ENCODE measurements around the gene COQ8A. TPM values are rescaled to one million over a fixed set of nuclear protein-coding genes. Genes with fewer than 3 reads are reported as not detected.

The COQ8A gene
- total RNA-seq, 3 donors from 2014 or later, result 25.4 to 31.3 (median 31.0) TPM

DNA sequence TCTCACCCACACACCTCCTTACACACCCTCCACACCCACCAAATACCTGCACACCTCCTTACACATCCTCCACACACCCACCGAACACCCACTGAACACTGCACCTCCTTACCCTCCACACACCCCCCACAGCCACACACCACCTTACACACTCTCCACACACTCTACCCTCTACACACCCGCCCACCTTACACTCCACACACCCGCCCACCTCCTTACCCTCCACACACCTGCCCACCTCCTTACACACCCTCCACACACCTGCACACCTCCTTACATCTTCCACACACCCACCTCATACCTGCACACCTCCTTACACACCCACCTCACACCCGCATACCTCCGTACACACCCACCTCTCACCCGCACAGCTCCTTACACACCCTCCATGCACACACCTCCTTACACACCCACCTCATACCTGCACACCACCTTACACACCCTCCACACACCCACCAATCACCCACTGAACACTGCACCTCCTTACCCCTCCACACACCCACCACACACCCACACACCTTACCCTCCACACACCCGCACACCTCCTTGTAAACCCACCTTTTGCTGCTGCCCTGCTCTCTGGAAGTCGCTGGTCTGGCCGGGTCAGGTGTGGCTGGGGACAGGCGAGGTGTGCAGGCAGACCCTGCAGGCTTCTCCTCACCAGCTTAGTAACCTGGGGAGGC, 38.5 kb downstream of the COQ8A start:
- H3K36me3 Mint-ChIP-seq (ENCODE audit: insufficient read depth), result no peaks in the 10 kb centered on the region
- DNase-seq, result no peak
- no peak for ATAC-seq
- H3K9me3 Mint-ChIP-seq, result no peaks in the 10 kb centered on the region
- H3K4me3 Mint-ChIP-seq, result no peak overlapping the region
- no peaks in the 10 kb centered on the region for H3K27me3 Mint-ChIP-seq (ENCODE audit: low read depth)
- no peaks in the 10 kb centered on the region for H3K4me1 Mint-ChIP-seq (ENCODE audit: low read depth)

DNA sequence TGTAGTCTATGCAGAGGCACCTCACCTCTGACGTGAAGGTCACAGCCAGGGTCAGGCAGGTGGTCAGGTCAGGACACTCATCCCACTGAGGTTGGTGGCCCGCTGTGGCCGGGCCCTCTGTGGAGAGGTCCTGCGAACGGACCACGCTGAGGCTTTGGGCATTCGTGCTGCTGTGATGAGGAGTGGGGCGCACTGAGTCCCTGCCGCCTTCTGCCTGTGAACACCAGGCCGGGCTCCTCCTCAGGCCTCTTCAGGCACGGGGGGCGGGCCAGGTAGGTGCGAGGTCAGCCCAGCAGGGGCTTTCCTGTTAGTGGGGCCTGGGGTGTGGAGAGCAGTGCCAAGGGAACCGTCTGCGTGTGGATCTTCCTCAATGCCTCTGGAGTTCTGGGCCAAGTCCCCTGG, 39.0 kb downstream of the COQ8A start:
- no peaks in the 10 kb centered on the region for H3K9me3 Mint-ChIP-seq
- H3K4me3 Mint-ChIP-seq, result no peak overlapping the region
- DNase-seq, result no peak
- H3K27me3 Mint-ChIP-seq (ENCODE audit: low read depth), result no peaks in the 10 kb centered on the region
- ATAC-seq, result no peak
- H3K4me1 Mint-ChIP-seq (ENCODE audit: low read depth), result no peaks in the 10 kb centered on the region
- peaks cover 2% of the 10 kb centered on the region for H3K36me3 Mint-ChIP-seq (ENCODE audit: insufficient read depth)

GRCh38 chr1:226979517-226980121, 39.5 kb downstream of the COQ8A start:
- ATAC-seq (no peak), DNase-seq (no peak)
- no peaks in the 10 kb centered on the region for H3K27me3 Mint-ChIP-seq (ENCODE audit: low read depth)
- no peaks in the 10 kb centered on the region for H3K9me3 Mint-ChIP-seq
- H3K4me1 Mint-ChIP-seq (ENCODE audit: low read depth), result no peaks in the 10 kb centered on the region
- peaks cover 2% of the 10 kb centered on the region for H3K36me3 Mint-ChIP-seq (ENCODE audit: insufficient read depth)
- no peak overlapping the region for H3K4me3 Mint-ChIP-seq

DNA sequence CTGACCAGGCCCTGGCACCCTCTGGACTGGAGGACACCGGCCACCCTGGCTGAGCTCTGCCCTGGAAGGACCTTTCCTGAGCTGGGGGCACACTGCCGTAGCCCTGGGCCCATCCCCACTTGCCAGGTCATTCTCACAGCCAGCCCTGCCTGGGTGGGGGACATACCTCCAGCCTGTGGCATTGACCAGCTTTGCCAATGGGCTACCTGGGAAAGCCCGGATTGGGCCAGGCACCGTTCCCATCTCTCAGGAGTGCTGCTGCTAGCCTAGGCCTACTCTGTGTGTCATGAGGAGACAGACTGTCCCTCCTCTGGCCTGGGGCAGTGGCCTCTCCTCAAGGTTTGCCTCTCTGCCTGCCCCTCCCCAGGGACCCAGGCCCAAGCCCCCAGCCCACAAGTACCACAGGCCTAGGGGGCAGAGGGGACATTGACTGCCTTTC, 40.0 kb downstream of the COQ8A start:
- H3K9me3 Mint-ChIP-seq, result no peaks in the 10 kb centered on the region
- no peaks in the 10 kb centered on the region for H3K4me1 Mint-ChIP-seq (ENCODE audit: low read depth)
- peaks cover 2% of the 10 kb centered on the region for H3K36me3 Mint-ChIP-seq (ENCODE audit: insufficient read depth)
- no peaks in the 10 kb centered on the region for H3K27me3 Mint-ChIP-seq (ENCODE audit: low read depth)
- no peak overlapping the region for H3K4me3 Mint-ChIP-seq
- DNase-seq (no peak), ATAC-seq (no peak)

DNA sequence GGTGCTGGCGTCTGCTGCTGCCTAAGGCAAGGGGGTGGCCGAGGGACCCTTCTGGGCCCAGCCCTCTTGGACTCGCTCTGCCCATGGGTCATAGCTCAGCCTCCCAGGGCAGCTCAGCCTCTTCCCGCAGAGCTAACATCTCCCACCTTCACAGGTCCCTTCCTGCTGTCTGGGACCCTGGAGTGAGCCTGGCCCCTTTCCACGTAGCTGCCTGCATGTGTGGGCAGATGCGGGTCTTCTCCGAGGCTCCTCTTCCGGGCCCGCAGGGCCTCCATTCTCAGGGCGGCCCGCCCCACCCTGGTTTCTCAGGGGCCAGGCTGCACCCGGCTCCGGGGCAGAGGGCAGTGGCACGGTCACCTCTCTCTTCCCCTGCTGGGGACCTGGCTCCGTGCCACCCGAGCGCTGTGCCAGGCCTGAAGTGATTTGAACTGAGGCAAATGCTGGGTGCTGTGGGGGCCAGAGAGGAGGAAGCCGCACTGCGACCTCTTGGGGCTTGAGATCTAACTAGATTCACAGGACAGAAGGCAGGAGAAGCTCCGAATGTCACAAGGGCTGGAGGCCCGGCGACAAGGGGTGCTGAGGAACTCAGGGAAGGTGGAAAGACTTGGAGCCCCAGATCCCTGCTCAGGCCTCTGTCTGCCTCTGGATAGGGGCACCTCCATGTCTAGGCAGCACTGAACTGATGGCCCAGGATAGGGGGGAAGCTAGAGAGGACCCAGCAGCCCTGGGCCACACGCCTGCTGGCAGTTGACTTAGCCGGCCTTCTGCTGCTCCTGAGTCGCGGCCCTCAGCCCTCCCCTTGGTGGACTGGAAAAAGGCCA, 40.7 kb downstream of the COQ8A start:
- H3K9me3 Mint-ChIP-seq, result no peaks in the 10 kb centered on the region
- no peak overlapping the region for H3K4me3 Mint-ChIP-seq
- no peak for ATAC-seq
- H3K36me3 Mint-ChIP-seq (ENCODE audit: insufficient read depth), result peaks cover 6% of the 10 kb centered on the region
- H3K27me3 Mint-ChIP-seq (ENCODE audit: low read depth), result no peaks in the 10 kb centered on the region
- no peaks in the 10 kb centered on the region for H3K4me1 Mint-ChIP-seq (ENCODE audit: low read depth)
- no peak for DNase-seq

GRCh38 chr1:226981386-226981817, 41.3 kb downstream of the COQ8A start:
- no peak for ATAC-seq

GRCh38 chr1:226981838-226982237, 41.7 kb downstream of the COQ8A start:
- H3K9me3 Mint-ChIP-seq, result no peaks in the 10 kb centered on the region
- H3K4me1 Mint-ChIP-seq (ENCODE audit: low read depth), result no peaks in the 10 kb centered on the region
- DNase-seq, result no peak
- no peaks in the 10 kb centered on the region for H3K27me3 Mint-ChIP-seq (ENCODE audit: low read depth)
- no peak overlapping the region for H3K4me3 Mint-ChIP-seq
- peaks cover 16% of the 10 kb centered on the region for H3K36me3 Mint-ChIP-seq (ENCODE audit: insufficient read depth)
- no peak for ATAC-seq

More at GRCh38 chr1:226981386-226981817, 41.3 kb downstream of the COQ8A start:
- no peak for DNase-seq
- H3K4me1 Mint-ChIP-seq (ENCODE audit: low read depth), result no peaks in the 10 kb centered on the region
- H3K36me3 Mint-ChIP-seq (ENCODE audit: insufficient read depth), result peaks cover 12% of the 10 kb centered on the region
- no peak overlapping the region for H3K4me3 Mint-ChIP-seq
- H3K27me3 Mint-ChIP-seq (ENCODE audit: low read depth), result no peaks in the 10 kb centered on the region
- H3K9me3 Mint-ChIP-seq, result no peaks in the 10 kb centered on the region

DNA sequence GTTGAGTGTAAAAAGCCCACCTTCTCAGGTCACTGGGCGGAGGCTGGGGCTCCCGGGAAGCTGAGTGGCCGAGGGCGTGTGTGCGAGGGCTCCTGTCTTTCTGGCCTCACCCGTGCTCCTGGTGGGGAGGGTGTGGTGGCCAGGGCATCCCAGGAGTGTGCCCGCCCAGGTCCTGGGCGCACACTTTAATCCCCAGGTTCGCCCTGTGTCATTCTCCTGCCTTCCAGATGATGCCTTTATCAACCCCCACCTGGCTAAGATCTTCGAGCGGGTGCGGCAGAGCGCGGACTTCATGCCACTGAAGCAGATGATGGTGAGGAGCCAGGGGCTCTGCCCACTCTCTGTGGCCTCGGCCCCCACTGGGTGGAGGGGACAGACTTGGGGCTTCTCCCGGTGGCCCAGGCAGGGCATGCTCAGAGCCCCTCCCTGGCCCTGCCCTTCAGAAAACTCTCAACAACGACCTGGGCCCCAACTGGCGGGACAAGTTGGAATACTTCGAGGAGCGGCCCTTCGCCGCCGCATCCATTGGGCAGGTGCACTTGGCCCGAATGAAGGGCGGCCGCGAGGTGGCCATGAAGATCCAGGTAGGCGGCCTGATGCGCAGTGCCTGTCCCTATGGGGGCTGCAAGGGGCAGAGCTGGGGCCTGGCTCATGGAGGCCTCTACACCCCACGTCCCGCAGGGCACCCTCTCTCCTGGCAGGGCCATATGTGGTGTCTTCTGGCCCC, 42.5 kb downstream of the COQ8A start:
- DNase-seq (no peak), ATAC-seq (no peak)
- no peaks in the 10 kb centered on the region for H3K27me3 Mint-ChIP-seq (ENCODE audit: low read depth)
- no peaks in the 10 kb centered on the region for H3K4me1 Mint-ChIP-seq (ENCODE audit: low read depth)
- no peaks in the 10 kb centered on the region for H3K9me3 Mint-ChIP-seq
- H3K4me3 Mint-ChIP-seq, result no peak overlapping the region
- peaks cover 20% of the 10 kb centered on the region for H3K36me3 Mint-ChIP-seq (ENCODE audit: insufficient read depth)

DNA sequence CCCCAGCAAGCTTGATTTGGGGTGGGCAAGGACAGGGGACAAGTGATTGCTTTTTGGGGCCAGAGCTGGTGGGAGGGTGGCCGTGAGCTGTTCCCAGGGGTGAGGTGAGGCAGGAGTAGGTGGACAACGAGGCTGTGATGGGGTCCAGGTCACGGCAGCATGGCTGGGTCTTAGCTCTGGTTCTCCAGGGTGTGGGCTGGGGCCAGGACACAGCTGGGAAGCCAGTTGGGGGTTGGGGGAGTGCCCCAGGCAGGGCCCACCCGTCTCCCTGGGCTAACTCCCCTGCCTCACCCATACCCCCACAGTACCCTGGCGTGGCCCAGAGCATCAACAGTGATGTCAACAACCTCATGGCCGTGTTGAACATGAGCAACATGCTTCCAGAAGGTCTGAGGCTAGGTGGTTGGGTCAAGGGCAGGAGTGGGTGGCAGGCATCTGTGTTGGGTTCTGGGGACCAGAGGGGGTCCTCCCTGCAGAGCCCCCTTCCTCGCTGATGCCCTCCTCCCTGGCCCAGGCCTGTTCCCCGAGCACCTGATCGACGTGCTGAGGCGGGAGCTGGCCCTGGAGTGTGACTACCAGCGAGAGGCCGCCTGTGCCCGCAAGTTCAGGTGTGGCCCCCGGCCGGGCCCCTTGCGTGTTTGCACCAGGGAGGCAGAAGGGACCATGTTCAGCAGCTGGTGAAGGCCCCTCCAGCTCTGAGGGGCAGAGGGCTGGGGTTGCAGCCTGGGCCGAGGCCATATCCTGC, 43.3 kb downstream of the COQ8A start:
- Mint-ChIP-seq H3K4me3 (no peak overlapping the region), H3K36me3 (ENCODE audit: insufficient read depth) (peaks cover 20% of the 10 kb centered on the region), H3K9me3 (no peaks in the 10 kb centered on the region), H3K27me3 (ENCODE audit: low read depth) (no peaks in the 10 kb centered on the region), H3K4me1 (ENCODE audit: low read depth) (no peaks in the 10 kb centered on the region)
- no peak for ATAC-seq
- no peak for DNase-seq

DNA sequence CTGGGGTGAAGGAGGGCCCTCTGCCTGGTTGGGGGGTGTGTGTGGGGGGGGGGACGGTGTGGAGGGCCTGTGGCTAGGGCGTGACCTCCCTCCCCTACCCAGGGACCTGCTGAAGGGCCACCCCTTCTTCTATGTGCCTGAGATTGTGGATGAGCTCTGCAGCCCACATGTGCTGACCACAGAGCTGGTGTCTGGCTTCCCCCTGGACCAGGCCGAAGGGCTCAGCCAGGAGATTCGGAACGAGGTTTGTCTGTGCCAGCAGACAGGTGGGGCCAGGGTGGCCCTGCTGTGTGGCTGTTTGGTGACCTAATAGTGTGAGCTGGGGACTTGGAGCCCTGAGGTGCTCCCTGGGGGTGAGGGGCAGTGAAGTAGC, 43.9 kb downstream of the COQ8A start:
- peaks cover 2% of the 10 kb centered on the region for H3K4me1 Mint-ChIP-seq (ENCODE audit: low read depth)
- no peaks in the 10 kb centered on the region for H3K27me3 Mint-ChIP-seq (ENCODE audit: low read depth)
- H3K4me3 Mint-ChIP-seq, result no peak overlapping the region
- peaks cover 20% of the 10 kb centered on the region for H3K36me3 Mint-ChIP-seq (ENCODE audit: insufficient read depth)
- ATAC-seq (no peak), DNase-seq (no peak)
- H3K9me3 Mint-ChIP-seq, result no peaks in the 10 kb centered on the region

- Mint-ChIP-seq H3K27me3 (ENCODE audit: low read depth) (no peaks in the 10 kb centered on the region), H3K9me3 (no peaks in the 10 kb centered on the region), H3K4me3 (no peak overlapping the region), H3K36me3 (ENCODE audit: insufficient read depth) (peaks cover 20% of the 10 kb centered on the region), H3K4me1 (ENCODE audit: low read depth) (peaks cover 8% of the 10 kb centered on the region)
- no peak for ATAC-seq
- no peak for DNase-seq
Measured at GRCh38 chr1:226984521-226985238, 44.6 kb downstream of the COQ8A start.

DNA sequence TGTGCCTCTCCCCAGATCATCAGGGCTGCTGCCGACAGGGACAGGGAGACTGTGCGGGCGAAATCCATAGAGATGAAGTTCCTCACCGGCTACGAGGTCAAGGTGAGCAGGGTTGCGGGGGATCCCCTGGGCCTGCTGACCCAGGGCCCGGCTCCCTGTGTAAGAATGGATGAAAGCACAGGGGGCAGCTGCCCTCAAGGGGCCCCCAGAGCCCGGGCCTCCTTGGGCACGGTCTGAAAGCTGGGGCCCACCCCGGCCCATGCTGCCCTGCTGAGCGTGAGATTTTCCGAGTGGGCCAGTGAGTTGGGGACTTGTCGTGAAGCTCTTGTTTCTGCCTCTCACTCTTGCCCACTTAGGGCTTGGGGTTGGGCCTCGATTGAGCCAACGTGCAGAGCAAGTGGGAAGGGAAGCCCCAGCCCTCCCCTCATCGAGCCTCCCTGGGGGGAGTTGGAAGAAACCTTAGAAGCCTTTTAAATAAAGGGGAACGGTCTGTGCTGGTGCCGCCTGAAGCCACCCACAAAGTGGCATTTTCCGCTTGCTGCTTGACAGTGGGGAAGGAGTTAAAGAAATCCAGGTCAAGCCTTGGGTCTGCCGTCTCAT, 45.2 kb downstream of the COQ8A start:
- Mint-ChIP-seq H3K9me3 (no peaks in the 10 kb centered on the region), H3K27me3 (ENCODE audit: low read depth) (no peaks in the 10 kb centered on the region), H3K4me3 (no peak overlapping the region), H3K4me1 (ENCODE audit: low read depth) (peaks cover 15% of the 10 kb centered on the region), H3K36me3 (ENCODE audit: insufficient read depth) (peaks cover 20% of the 10 kb centered on the region)
- DNase-seq (no peak), ATAC-seq (no peak)

GRCh38 chr1:226985839-226986463, 45.9 kb downstream of the COQ8A start:
- no peak overlapping the region for H3K4me3 Mint-ChIP-seq
- DNase-seq (no peak), ATAC-seq (no peak)
- peaks cover 20% of the 10 kb centered on the region for H3K4me1 Mint-ChIP-seq (ENCODE audit: low read depth)
- no peaks in the 10 kb centered on the region for H3K27me3 Mint-ChIP-seq (ENCODE audit: low read depth)
- H3K36me3 Mint-ChIP-seq (ENCODE audit: insufficient read depth), result peaks cover 20% of the 10 kb centered on the region
- no peaks in the 10 kb centered on the region for H3K9me3 Mint-ChIP-seq

All from activated T-cell treated with anti-CD3 and anti-CD28 coated beads, Interleukin-2, amount 50 U/mL, for 4 hours (primary cell).